ENCODE measurements around the gene EFCAB11. TPM values are rescaled to one million over a fixed set of nuclear protein-coding genes. Genes with fewer than 3 reads are reported as not detected.
"Not testable (repeated sequence)": the region's sequence is repeated elsewhere in the genome, so short reads cannot be mapped to it uniquely, and the experiment has no call there.

The EFCAB11 gene
- total RNA-seq, 1 donor from 2014 or later: 7.5 TPM

DNA sequence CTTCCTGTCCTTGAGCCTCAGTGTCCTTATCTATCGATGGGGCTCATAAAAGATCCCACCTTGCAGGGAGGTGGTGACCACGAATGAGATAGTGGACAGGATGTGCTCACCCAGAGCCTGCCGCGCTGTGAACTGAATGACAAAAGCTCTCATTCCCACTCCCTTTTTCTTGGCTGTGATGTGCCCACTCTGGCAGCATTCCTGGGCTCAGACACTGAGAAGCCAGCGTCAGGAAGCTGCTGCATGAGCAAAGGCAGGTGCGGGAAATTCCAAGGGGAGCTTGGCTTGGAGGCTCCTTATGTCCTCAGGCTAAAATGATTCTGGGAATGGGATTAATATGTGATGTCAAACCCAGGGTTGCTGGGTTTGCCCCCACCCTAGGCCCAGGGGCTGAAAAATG lies 61.6 kb downstream of the EFCAB11 start:
- Histone ChIP-seq H2AFZ (ENCODE audit: low read depth, low read length) (no peak overlapping the region), H4K20me1 (ENCODE audit: insufficient read depth, low read length) (no peaks in the 10 kb centered on the region), H3K9me3 (ENCODE audit: insufficient read depth, low read depth, low read length) (no peaks in the 10 kb centered on the region), H3K4me1 (ENCODE audit: insufficient read depth, low read length) (no peaks in the 10 kb centered on the region), H3K79me2 (ENCODE audit: insufficient read depth, low read length) (no peaks in the 10 kb centered on the region), H3K9ac (ENCODE audit: low read length) (no peak overlapping the region), H3K27ac (ENCODE audit: low read depth, low read length) (no peak overlapping the region), H3K4me2 (ENCODE audit: low read length) (no peak overlapping the region), H3K36me3 (ENCODE audit: insufficient read depth, low read length) (no peaks in the 10 kb centered on the region), H3K4me3 (ENCODE audit: insufficient read depth, low read depth, low read length) (no peak overlapping the region), H3K27me3 (ENCODE audit: insufficient read depth, low read length) (no peaks in the 10 kb centered on the region)
- Mint-ChIP-seq H3K27me3 (ENCODE audit: low read depth, unreplicated experiment) (no peaks in the 10 kb centered on the region), H3K27ac (ENCODE audit: unreplicated experiment) (no peak overlapping the region), H3K9me3 (ENCODE audit: unreplicated experiment) (peaks cover 1% of the 10 kb centered on the region), H3K4me3 (ENCODE audit: unreplicated experiment) (no peak overlapping the region), H3K36me3 (ENCODE audit: low read depth, unreplicated experiment) (peaks cover 4% of the 10 kb centered on the region), H3K4me1 (ENCODE audit: low read depth, unreplicated experiment) (no peaks in the 10 kb centered on the region)
- FAIRE-seq (no peak), DNase-seq (ENCODE audit: low read depth) (no peak)
- TF ChIP-seq EZH2 (IDR thresholded peaks at IDR 0.05; ENCODE audit: insufficient read depth, low read length): no peak
- TF ChIP-seq, protein P1, sequence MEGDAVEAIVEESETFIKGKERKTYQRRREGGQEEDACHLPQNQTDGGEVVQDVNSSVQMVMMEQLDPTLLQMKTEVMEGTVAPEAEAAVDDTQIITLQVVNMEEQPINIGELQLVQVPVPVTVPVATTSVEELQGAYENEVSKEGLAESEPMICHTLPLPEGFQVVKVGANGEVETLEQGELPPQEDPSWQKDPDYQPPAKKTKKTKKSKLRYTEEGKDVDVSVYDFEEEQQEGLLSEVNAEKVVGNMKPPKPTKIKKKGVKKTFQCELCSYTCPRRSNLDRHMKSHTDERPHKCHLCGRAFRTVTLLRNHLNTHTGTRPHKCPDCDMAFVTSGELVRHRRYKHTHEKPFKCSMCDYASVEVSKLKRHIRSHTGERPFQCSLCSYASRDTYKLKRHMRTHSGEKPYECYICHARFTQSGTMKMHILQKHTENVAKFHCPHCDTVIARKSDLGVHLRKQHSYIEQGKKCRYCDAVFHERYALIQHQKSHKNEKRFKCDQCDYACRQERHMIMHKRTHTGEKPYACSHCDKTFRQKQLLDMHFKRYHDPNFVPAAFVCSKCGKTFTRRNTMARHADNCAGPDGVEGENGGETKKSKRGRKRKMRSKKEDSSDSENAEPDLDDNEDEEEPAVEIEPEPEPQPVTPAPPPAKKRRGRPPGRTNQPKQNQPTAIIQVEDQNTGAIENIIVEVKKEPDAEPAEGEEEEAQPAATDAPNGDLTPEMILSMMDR (IDR thresholded peaks at IDR 0.05; ENCODE audit: insufficient read depth, low read depth, low read length): no peak

DNA sequence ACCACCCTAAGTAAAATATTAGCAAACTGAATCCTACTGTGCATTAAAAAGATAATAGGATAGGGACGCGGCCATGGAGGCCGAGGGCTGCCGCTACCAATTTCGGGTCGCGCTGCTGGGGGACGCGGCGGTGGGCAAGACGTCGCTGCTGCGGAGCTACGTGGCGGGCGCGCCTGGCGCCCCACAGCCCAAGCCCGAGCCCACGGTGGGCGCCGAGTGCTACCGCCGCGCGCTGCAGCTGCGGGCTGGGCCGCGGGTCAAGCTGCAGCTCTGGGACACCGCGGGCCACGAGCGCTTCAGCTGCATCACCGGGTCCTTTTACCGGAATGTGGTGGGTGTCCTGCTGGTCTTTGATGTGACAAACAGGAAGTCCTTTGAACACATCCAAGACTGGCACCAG lies 62.8 kb downstream of the EFCAB11 start:
- H3K4me2 ChIP-seq (ENCODE audit: low read length); H2AFZ ChIP-seq (ENCODE audit: low read depth, low read length); H3K27ac ChIP-seq (ENCODE audit: low read depth, low read length); H3K79me2 ChIP-seq (ENCODE audit: insufficient read depth, low read length); H3K9me3 ChIP-seq (ENCODE audit: insufficient read depth, low read depth, low read length); DNase-seq (ENCODE audit: low read depth); H3K9ac ChIP-seq (ENCODE audit: low read length); H3K4me3 ChIP-seq (ENCODE audit: insufficient read depth, low read depth, low read length); H3K27me3 ChIP-seq (ENCODE audit: insufficient read depth, low read length); H3K9me3 Mint-ChIP-seq (ENCODE audit: unreplicated experiment); H3K36me3 Mint-ChIP-seq (ENCODE audit: low read depth, unreplicated experiment); H3K4me1 ChIP-seq (ENCODE audit: insufficient read depth, low read length); H3K4me1 Mint-ChIP-seq (ENCODE audit: low read depth, unreplicated experiment); H3K27me3 Mint-ChIP-seq (ENCODE audit: low read depth, unreplicated experiment); H4K20me1 ChIP-seq (ENCODE audit: insufficient read depth, low read length); H3K36me3 ChIP-seq (ENCODE audit: insufficient read depth, low read length); H3K27ac Mint-ChIP-seq (ENCODE audit: unreplicated experiment); FAIRE-seq; H3K4me3 Mint-ChIP-seq (ENCODE audit: unreplicated experiment): not testable (repeated sequence)

DNA sequence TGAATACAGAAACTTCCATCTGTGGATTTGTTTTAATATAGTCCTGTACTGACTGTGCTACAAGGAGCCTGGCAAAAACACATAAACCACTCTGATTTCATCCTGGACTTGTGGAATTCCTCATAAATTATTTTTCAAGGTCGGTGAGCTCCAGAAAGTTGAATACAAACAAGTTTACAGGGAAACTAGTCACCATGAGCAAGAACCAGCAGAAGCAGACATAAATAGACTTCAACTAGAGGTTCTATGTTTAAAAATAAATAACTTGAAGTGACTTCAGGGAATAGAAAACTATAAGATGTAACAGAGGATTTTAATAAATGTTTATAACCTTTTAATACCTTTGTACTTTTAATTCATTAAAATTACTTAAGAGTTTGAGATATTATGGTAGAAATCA lies 63.5 kb downstream of the EFCAB11 start:
- no peaks in the 10 kb centered on the region for H3K9me3 ChIP-seq (ENCODE audit: insufficient read depth, low read depth, low read length)
- H3K4me3 Mint-ChIP-seq (ENCODE audit: unreplicated experiment): no peak overlapping the region
- H3K9ac ChIP-seq (ENCODE audit: low read length): no peak overlapping the region
- no peaks in the 10 kb centered on the region for H4K20me1 ChIP-seq (ENCODE audit: insufficient read depth, low read length)
- H3K79me2 ChIP-seq (ENCODE audit: insufficient read depth, low read length): no peaks in the 10 kb centered on the region
- no peak for FAIRE-seq
- DNase-seq (ENCODE audit: low read depth): no peak
- no peak for TF ChIP-seq EZH2 (IDR thresholded peaks at IDR 0.05; ENCODE audit: insufficient read depth, low read length)
- TF ChIP-seq, protein P1 (IDR thresholded peaks at IDR 0.05; ENCODE audit: insufficient read depth, low read depth, low read length): no peak
- H3K36me3 ChIP-seq (ENCODE audit: insufficient read depth, low read length): no peaks in the 10 kb centered on the region
- H3K4me2 ChIP-seq (ENCODE audit: low read length): no peak overlapping the region
- no peak overlapping the region for H3K27ac Mint-ChIP-seq (ENCODE audit: unreplicated experiment)
- no peaks in the 10 kb centered on the region for H3K27me3 ChIP-seq (ENCODE audit: insufficient read depth, low read length)
- peaks cover 1% of the 10 kb centered on the region for H3K9me3 Mint-ChIP-seq (ENCODE audit: unreplicated experiment)
- H3K4me1 Mint-ChIP-seq (ENCODE audit: low read depth, unreplicated experiment): no peaks in the 10 kb centered on the region
- peaks cover 4% of the 10 kb centered on the region for H3K36me3 Mint-ChIP-seq (ENCODE audit: low read depth, unreplicated experiment)
- H2AFZ ChIP-seq (ENCODE audit: low read depth, low read length): no peak overlapping the region
- H3K27me3 Mint-ChIP-seq (ENCODE audit: low read depth, unreplicated experiment): no peaks in the 10 kb centered on the region
- H3K4me1 ChIP-seq (ENCODE audit: insufficient read depth, low read length): no peaks in the 10 kb centered on the region
- H3K4me3 ChIP-seq (ENCODE audit: insufficient read depth, low read depth, low read length): no peak overlapping the region
- no peak overlapping the region for H3K27ac ChIP-seq (ENCODE audit: low read depth, low read length)
